Measurements from ENCODE around the gene ZNF346.
"Not testable (repeated sequence)": the region's sequence is repeated elsewhere in the genome, so short reads cannot be mapped to it uniquely, and the experiment has no call there.

The ZNF346 gene

DNA sequence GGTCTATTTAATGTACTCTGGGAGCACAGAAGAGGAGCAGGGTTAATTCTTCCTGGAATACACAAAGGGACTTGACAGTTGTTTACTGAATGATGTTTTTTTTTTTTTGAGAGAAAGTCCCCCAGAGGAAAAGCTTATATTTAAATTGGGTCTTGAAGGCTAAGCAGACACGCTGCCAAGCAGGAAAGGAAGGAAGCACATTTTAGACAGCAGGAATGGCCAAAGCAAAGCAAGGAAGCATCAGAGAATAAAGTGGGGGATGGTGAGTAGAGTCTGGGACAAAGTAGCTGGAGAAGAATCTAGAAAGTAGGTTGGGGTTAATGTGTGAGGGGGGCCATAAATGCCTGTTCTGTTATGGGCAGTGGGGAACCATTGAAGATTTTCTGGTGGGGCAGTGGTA lies 21.5 kb downstream of the ZNF346 start:
- Histone ChIP-seq H3K4me3 (IDR thresholded peaks at IDR 0.05; ENCODE audit: insufficient read depth, low read depth, low read length) (no peak overlapping the region), H3K9ac (no peak overlapping the region), H4K20me1 (ENCODE audit: insufficient read depth) (no peaks in the 10 kb centered on the region), H3K79me2 (ENCODE audit: insufficient read depth, low read depth) (no peaks in the 10 kb centered on the region), H2AFZ (ENCODE audit: low read depth) (no peak overlapping the region), H3K36me3 (ENCODE audit: insufficient read depth) (no peaks in the 10 kb centered on the region), H3K4me1 (ENCODE audit: low read depth, poor library complexity, severe bottlenecking) (no peaks in the 10 kb centered on the region), H3K27ac (no peak overlapping the region), H3K27me3 (ENCODE audit: insufficient read depth, low read depth) (no peaks in the 10 kb centered on the region), H3K4me2 (no peak overlapping the region)
- TF ChIP-seq, protein P1, sequence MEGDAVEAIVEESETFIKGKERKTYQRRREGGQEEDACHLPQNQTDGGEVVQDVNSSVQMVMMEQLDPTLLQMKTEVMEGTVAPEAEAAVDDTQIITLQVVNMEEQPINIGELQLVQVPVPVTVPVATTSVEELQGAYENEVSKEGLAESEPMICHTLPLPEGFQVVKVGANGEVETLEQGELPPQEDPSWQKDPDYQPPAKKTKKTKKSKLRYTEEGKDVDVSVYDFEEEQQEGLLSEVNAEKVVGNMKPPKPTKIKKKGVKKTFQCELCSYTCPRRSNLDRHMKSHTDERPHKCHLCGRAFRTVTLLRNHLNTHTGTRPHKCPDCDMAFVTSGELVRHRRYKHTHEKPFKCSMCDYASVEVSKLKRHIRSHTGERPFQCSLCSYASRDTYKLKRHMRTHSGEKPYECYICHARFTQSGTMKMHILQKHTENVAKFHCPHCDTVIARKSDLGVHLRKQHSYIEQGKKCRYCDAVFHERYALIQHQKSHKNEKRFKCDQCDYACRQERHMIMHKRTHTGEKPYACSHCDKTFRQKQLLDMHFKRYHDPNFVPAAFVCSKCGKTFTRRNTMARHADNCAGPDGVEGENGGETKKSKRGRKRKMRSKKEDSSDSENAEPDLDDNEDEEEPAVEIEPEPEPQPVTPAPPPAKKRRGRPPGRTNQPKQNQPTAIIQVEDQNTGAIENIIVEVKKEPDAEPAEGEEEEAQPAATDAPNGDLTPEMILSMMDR (conservative IDR thresholded peaks at IDR 0.05; ENCODE audit: low read depth, low read length), result no peak

DNA sequence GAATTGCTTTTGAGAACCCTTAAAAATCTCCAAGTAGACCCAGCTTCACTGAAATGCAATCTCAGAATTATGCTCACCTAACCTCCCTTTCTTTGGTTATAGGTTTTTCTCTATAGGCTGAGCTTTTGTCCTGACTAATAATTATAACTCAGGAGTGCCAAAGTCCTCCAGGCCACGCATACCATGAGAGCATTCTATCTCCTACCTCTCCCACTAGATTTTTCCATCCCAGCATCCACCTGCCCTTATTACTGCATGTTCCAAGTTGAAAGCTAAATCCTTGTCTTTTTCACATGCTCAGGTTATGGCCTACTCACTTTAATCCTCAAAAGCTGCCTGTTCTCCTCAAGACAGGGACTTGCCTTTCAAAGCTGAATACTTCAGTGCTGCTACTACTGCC lies 22.1 kb downstream of the ZNF346 start:
- Histone ChIP-seq H3K4me3 (IDR thresholded peaks at IDR 0.05; ENCODE audit: insufficient read depth, low read depth, low read length) (no peak overlapping the region), H3K27me3 (ENCODE audit: insufficient read depth, low read depth) (no peaks in the 10 kb centered on the region), H2AFZ (ENCODE audit: low read depth) (no peak overlapping the region), H3K36me3 (ENCODE audit: insufficient read depth) (no peaks in the 10 kb centered on the region), H3K79me2 (ENCODE audit: insufficient read depth, low read depth) (no peaks in the 10 kb centered on the region), H3K9ac (no peak overlapping the region), H4K20me1 (ENCODE audit: insufficient read depth) (no peaks in the 10 kb centered on the region), H3K27ac (no peak overlapping the region), H3K4me1 (ENCODE audit: low read depth, poor library complexity, severe bottlenecking) (no peaks in the 10 kb centered on the region), H3K4me2 (no peak overlapping the region)
- TF ChIP-seq, protein P1 (conservative IDR thresholded peaks at IDR 0.05; ENCODE audit: low read depth, low read length), result no peak

- H2AFZ ChIP-seq (ENCODE audit: low read depth), result no peak overlapping the region
- H3K27ac ChIP-seq, result no peak overlapping the region
- TF ChIP-seq, protein P1 (conservative IDR thresholded peaks at IDR 0.05; ENCODE audit: low read depth, low read length), result no peak
- no peak overlapping the region for H3K9ac ChIP-seq
- no peaks in the 10 kb centered on the region for H4K20me1 ChIP-seq (ENCODE audit: insufficient read depth)
- no peaks in the 10 kb centered on the region for H3K79me2 ChIP-seq (ENCODE audit: insufficient read depth, low read depth)
- H3K4me1 ChIP-seq (ENCODE audit: low read depth, poor library complexity, severe bottlenecking), result no peaks in the 10 kb centered on the region
- no peaks in the 10 kb centered on the region for H3K36me3 ChIP-seq (ENCODE audit: insufficient read depth)
- no peak overlapping the region for H3K4me2 ChIP-seq
- H3K27me3 ChIP-seq (ENCODE audit: insufficient read depth, low read depth), result no peaks in the 10 kb centered on the region
- no peak overlapping the region for H3K4me3 ChIP-seq (IDR thresholded peaks at IDR 0.05; ENCODE audit: insufficient read depth, low read depth, low read length)
Observed at GRCh38 chr5:177045631-177046030, 23.1 kb downstream of the ZNF346 start.

DNA sequence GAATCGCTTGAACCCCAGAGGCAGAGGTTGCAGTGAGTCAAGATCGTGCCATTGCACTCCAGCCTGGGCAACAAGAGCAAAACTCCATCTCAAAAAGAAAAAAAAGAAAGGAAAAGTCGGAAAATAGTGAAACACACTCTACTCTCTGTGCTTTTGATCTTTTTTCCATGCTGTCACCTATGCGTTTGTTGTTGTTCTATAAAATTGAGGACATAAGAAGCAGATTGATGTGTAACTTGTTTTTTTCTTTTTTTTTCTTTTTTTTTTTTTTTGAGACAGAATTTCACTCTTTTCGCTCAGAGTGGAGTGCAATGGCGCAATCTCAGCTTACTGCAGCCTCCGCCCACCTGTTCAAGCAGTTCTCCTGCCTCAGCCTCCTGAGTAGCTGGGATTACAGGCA lies 26.0 kb downstream of the ZNF346 start:
- not testable (repeated sequence) for H3K4me1 ChIP-seq (ENCODE audit: low read depth, poor library complexity, severe bottlenecking); H3K36me3 ChIP-seq (ENCODE audit: insufficient read depth); H3K27ac ChIP-seq; H2AFZ ChIP-seq (ENCODE audit: low read depth); H4K20me1 ChIP-seq (ENCODE audit: insufficient read depth); H3K4me2 ChIP-seq; H3K4me3 ChIP-seq (IDR thresholded peaks at IDR 0.05; ENCODE audit: insufficient read depth, low read depth, low read length); H3K79me2 ChIP-seq (ENCODE audit: insufficient read depth, low read depth); H3K27me3 ChIP-seq (ENCODE audit: insufficient read depth, low read depth); H3K9ac ChIP-seq

DNA sequence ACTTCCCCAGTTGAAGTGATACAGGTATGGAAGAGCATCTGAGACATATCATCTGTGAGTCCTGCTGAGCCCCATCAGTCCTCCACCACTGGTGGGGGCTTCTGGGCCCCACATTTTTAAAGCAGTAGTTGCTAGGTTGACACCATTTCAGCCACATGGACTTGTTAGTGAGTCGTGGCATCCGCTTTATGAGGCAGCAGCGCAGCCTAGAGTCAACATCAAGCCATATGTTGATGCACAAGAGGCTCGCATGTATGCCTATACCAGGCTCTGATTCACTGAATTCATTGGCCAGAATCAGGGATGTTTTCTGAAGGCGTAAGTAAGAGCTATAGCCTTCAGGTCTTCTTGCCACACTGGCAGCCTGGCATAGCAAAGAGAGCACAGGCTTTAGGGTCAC lies 26.8 kb downstream of the ZNF346 start:
- no peak overlapping the region for H3K4me3 ChIP-seq (IDR thresholded peaks at IDR 0.05; ENCODE audit: insufficient read depth, low read depth, low read length)
- TF ChIP-seq, protein P1 (conservative IDR thresholded peaks at IDR 0.05; ENCODE audit: low read depth, low read length), result no peak
- no peaks in the 10 kb centered on the region for H3K27me3 ChIP-seq (ENCODE audit: insufficient read depth, low read depth)
- no peaks in the 10 kb centered on the region for H4K20me1 ChIP-seq (ENCODE audit: insufficient read depth)
- no peak overlapping the region for H3K4me2 ChIP-seq
- no peaks in the 10 kb centered on the region for H3K79me2 ChIP-seq (ENCODE audit: insufficient read depth, low read depth)
- no peaks in the 10 kb centered on the region for H3K4me1 ChIP-seq (ENCODE audit: low read depth, poor library complexity, severe bottlenecking)
- H3K27ac ChIP-seq, result no peak overlapping the region
- no peak overlapping the region for H2AFZ ChIP-seq (ENCODE audit: low read depth)
- H3K36me3 ChIP-seq (ENCODE audit: insufficient read depth), result no peaks in the 10 kb centered on the region
- H3K9ac ChIP-seq, result no peak overlapping the region

All from KMS-11 (cell line).